H9 (cell line): Measurements from ENCODE around the gene FGFR1OP2. TPM values are rescaled to one million over a fixed set of nuclear protein-coding genes. Genes with fewer than 3 reads are reported as not detected.
A peak's percentile ranks its signal among the peaks of the same experiment; 100 is the strongest.

Source experiments
- DNase-seq: peaks from one replicate; pipeline ENCODE4 v3.0.0-alpha.2; 2017
- H2AFZ ChIP-seq: one replicate; pipeline ENCODE4 v1.6.1; 2013; ENCODE audit warnings: mild to moderate bottlenecking, low read length, control low read depth, moderate library complexity
- H2AK5ac ChIP-seq: 2 replicates; pipeline ENCODE4 v1.6.1; 2013; ENCODE audit warnings: low read length, control low read depth, mixed read lengths; ENCODE audit not compliant: insufficient read length
- H2BK120ac ChIP-seq: one replicate; pipeline ENCODE4 v1.6.1; 2013; ENCODE audit warnings: low read depth, mild to moderate bottlenecking, low read length, control low read depth, inconsistent platforms; ENCODE audit not compliant: poor library complexity, severe bottlenecking
- H2BK12ac ChIP-seq: 2 replicates; pipeline ENCODE4 v1.6.1; 2013; ENCODE audit warnings: low read length, control low read depth, mixed read lengths, low read depth; ENCODE audit not compliant: insufficient read length
- H2BK15ac ChIP-seq: 2 replicates; pipeline ENCODE4 v1.6.1; 2013; ENCODE audit warnings: low read depth, low read length, control low read depth
- H2BK20ac ChIP-seq: one replicate; pipeline ENCODE4 v1.6.1; 2013; ENCODE audit warnings: low read depth, mild to moderate bottlenecking, low read length, control low read depth, inconsistent platforms; ENCODE audit not compliant: poor library complexity, severe bottlenecking
- H2BK5ac ChIP-seq: 2 replicates; pipeline ENCODE4 v1.6.1; 2013; ENCODE audit warnings: low read length, control low read depth, mixed read lengths; ENCODE audit not compliant: insufficient read length
- H3K14ac ChIP-seq: 2 replicates; pipeline ENCODE4 v1.6.1; 2013; ENCODE audit warnings: low read length, control low read depth; ENCODE audit not compliant: insufficient read depth
- H3K18ac ChIP-seq: 2 replicates; pipeline ENCODE4 v1.6.1; 2013; ENCODE audit warnings: low read depth, mild to moderate bottlenecking, mixed read lengths, low read length, control low read depth; ENCODE audit not compliant: insufficient read length
- H3K23ac ChIP-seq: 2 replicates; pipeline ENCODE4 v1.6.1; 2013; ENCODE audit warnings: low read length, control low read depth, mixed read lengths, low read depth; ENCODE audit not compliant: insufficient read length
- H3K23me2 ChIP-seq: 2 replicates; pipeline ENCODE4 v1.6.1; 2013; ENCODE audit warnings: low read depth, mild to moderate bottlenecking, mixed read lengths, low read length, control low read depth; ENCODE audit not compliant: insufficient read length, poor library complexity, severe bottlenecking
- H3K27ac ChIP-seq: 2 replicates; pipeline ENCODE4 v1.5.1; 2013; ENCODE audit warnings: low read length, control low read depth, mixed read lengths, low read depth; ENCODE audit not compliant: insufficient read length
- H3K27me3 ChIP-seq: 2 replicates; pipeline ENCODE4 v1.6.1; 2013; ENCODE audit warnings: low read length, control low read depth, inconsistent platforms; ENCODE audit not compliant: insufficient read depth
- H3K4ac ChIP-seq: 2 replicates; pipeline ENCODE4 v1.6.1; 2013; ENCODE audit warnings: low read depth, mild to moderate bottlenecking, control low read depth, inconsistent platforms, low read length, moderate library complexity
- H3K4me1 ChIP-seq: 2 replicates; pipeline ENCODE4 v1.6.1; 2013; ENCODE audit warnings: low read length, control low read depth, inconsistent platforms; ENCODE audit not compliant: insufficient read depth
- H3K4me2 ChIP-seq: 2 replicates; pipeline ENCODE4 v1.6.1; 2013; ENCODE audit warnings: low read length, control low read depth, mixed read lengths; ENCODE audit not compliant: insufficient read length, insufficient read depth
- H3K56ac ChIP-seq: 2 replicates; pipeline ENCODE4 v1.6.1; 2013; ENCODE audit warnings: low read depth, mild to moderate bottlenecking, mixed read lengths, low read length, control low read depth; ENCODE audit not compliant: insufficient read length
- H3K79me1 ChIP-seq: 2 replicates; pipeline ENCODE4 v1.6.1; 2013; ENCODE audit warnings: low read depth, mild to moderate bottlenecking, moderate library complexity, low read length, control low read depth, inconsistent platforms; ENCODE audit not compliant: insufficient read depth, poor library complexity, severe bottlenecking
- H3K79me2 ChIP-seq: 2 replicates; pipeline ENCODE4 v1.6.1; 2013; ENCODE audit warnings: low read length, control low read depth, inconsistent platforms; ENCODE audit not compliant: insufficient read depth
- H3K9ac ChIP-seq: 2 replicates; pipeline ENCODE4 v1.6.1; 2013; ENCODE audit warnings: low read length, control low read depth, mixed read lengths; ENCODE audit not compliant: insufficient read length; ENCODE audit errors: extremely low read depth
- H3K9me3 ChIP-seq: one replicate; pipeline ENCODE4 v1.6.1; 2013; ENCODE audit warnings: low read depth, low read length, inconsistent platforms; ENCODE audit not compliant: control insufficient read depth
- H3T11ph ChIP-seq: one replicate; pipeline ENCODE4 v1.6.1; 2013; ENCODE audit warnings: mild to moderate bottlenecking, low read length, control low read depth, inconsistent platforms
- H4K20me1 ChIP-seq: one replicate; pipeline ENCODE4 v1.6.1; 2013; ENCODE audit not compliant: control insufficient read depth, insufficient read length, insufficient read depth
- H4K5ac ChIP-seq: 2 replicates; pipeline ENCODE4 v1.6.1; 2013; ENCODE audit warnings: low read depth, mild to moderate bottlenecking, mixed read lengths, low read length, control low read depth; ENCODE audit not compliant: insufficient read length
- H4K8ac ChIP-seq: replicated peaks from 2 replicates; pipeline ENCODE4 v1.6.1; 2013; ENCODE audit warnings: low read length, control low read depth, mixed read lengths, low read depth; ENCODE audit not compliant: insufficient read length
- H4K91ac ChIP-seq: 2 replicates; pipeline ENCODE4 v1.6.1; 2013; ENCODE audit warnings: low read depth, mild to moderate bottlenecking, moderate library complexity, mixed read lengths, low read length, control low read depth; ENCODE audit not compliant: insufficient read length
- H3K27ac Mint-ChIP-seq, 3 experiments: 2 replicates in 2 of 3; 3 replicates in 1 of 3; pipeline ENCODE4 v1.8.0; 2020 to 2021; ENCODE audit warnings: mixed read lengths in 3 of 3, mild to moderate bottlenecking in 1 of 3, moderate library complexity in 1 of 3
- H3K27me3 Mint-ChIP-seq: 2 replicates; pipeline ENCODE4 v1.8.0; 2021; ENCODE audit warnings: low read depth, mild to moderate bottlenecking, moderate library complexity, mixed read lengths
- H3K36me3 Mint-ChIP-seq, 3 experiments: 2 replicates in 2 of 3; 3 replicates in 1 of 3; pipeline ENCODE4 v1.8.0; 2020 to 2021; ENCODE audit warnings: low read depth in 3 of 3, mixed read lengths in 3 of 3; ENCODE audit not compliant: insufficient read depth in 1 of 3
- H3K4me1 Mint-ChIP-seq, 2 experiments: 2 replicates each; pipeline ENCODE4 v1.8.0; 2020; ENCODE audit warnings: mixed read lengths in 2 of 2
- H3K4me3 Mint-ChIP-seq, 2 experiments: 2 replicates in 1 of 2; 3 replicates in 1 of 2; pipeline ENCODE4 v1.8.0; 2020 to 2021; ENCODE audit warnings: mild to moderate bottlenecking in 2 of 2, mixed read lengths in 2 of 2, moderate library complexity in 1 of 2
- H3K9me3 Mint-ChIP-seq, 2 experiments: 2 replicates in 1 of 2; 3 replicates in 1 of 2; pipeline ENCODE4 v1.8.0; 2020; ENCODE audit warnings: mild to moderate bottlenecking in 2 of 2, mixed read lengths in 2 of 2, moderate library complexity in 1 of 2
- WGBS: extraction: QIAGEN DNeasy Blood & Tissue Kit; methylation state at CpG from one replicate; pipeline ENCODE4 v1.1.7; 2013; ENCODE audit warnings: missing lambda C conversion rate, low lambda C conversion rate, mixed read lengths; ENCODE audit not compliant: insufficient read length; ENCODE audit errors: extremely low coverage; 5-methylcytosine and 5-hydroxymethylcytosine counted together
- total RNA-seq: library from RNA; stranded (reverse); gene quantifications from 2 replicates; pipeline ENCODE4 v1.2.1, GENCODE V29; 2021
- TF ChIP-seq, protein P1 (sequence below): fragments of 200-600 bp; sonication (generic); conservative IDR thresholded peaks from 3 replicates; pipeline ENCODE4 v1.8.0; 2021; ENCODE audit warnings: antibody characterized with exemption, mild to moderate bottlenecking

FGFR1OP2 gene
- total RNA-seq, 1 experiment from 2014 or later = 30.0 TPM

GRCh38 chr12:27012239-27012981, 74.1 kb downstream of the FGFR1OP2 start:
- H2BK5ac ChIP-seq = no peak overlapping the region
- H2BK15ac ChIP-seq = no peak overlapping the region
- no peak overlapping the region for H3K4me2 ChIP-seq
- H3K56ac ChIP-seq = no peak overlapping the region
- peaks cover 10% of the 10 kb centered on the region; the same call in 1 of the 2 replicates for H3K79me2 ChIP-seq
- peak overlapping the region in 1 of 2 experiments; percentile 93; a peak in 2 of 5 replicates for H3K4me3 Mint-ChIP-seq
- H4K91ac ChIP-seq = no peak overlapping the region
- H3K79me1 ChIP-seq = peaks cover 4% of the 10 kb centered on the region
- H3K27me3 Mint-ChIP-seq = no peaks in the 10 kb centered on the region
- no peak overlapping the region for H3T11ph ChIP-seq
- TF ChIP-seq, protein P1, sequence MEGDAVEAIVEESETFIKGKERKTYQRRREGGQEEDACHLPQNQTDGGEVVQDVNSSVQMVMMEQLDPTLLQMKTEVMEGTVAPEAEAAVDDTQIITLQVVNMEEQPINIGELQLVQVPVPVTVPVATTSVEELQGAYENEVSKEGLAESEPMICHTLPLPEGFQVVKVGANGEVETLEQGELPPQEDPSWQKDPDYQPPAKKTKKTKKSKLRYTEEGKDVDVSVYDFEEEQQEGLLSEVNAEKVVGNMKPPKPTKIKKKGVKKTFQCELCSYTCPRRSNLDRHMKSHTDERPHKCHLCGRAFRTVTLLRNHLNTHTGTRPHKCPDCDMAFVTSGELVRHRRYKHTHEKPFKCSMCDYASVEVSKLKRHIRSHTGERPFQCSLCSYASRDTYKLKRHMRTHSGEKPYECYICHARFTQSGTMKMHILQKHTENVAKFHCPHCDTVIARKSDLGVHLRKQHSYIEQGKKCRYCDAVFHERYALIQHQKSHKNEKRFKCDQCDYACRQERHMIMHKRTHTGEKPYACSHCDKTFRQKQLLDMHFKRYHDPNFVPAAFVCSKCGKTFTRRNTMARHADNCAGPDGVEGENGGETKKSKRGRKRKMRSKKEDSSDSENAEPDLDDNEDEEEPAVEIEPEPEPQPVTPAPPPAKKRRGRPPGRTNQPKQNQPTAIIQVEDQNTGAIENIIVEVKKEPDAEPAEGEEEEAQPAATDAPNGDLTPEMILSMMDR = no peak
- no peak overlapping the region for H2AFZ ChIP-seq
- no peak overlapping the region for H2AK5ac ChIP-seq
- H3K9me3 ChIP-seq = no peaks in the 10 kb centered on the region
- peaks cover 0 to 5% (median 0%) of the 10 kb centered on the region in 3 experiments; a peak in 1 of 7 replicates for H3K36me3 Mint-ChIP-seq
- no CpG with 5 or more reads among the region's 14 CpGs for WGBS
- no peak overlapping the region for H2BK12ac ChIP-seq
- H3K4me1 Mint-ChIP-seq = peaks cover 37 to 44% of the 10 kb centered on the region in 2 experiments
- H3K23me2 ChIP-seq = no peaks in the 10 kb centered on the region
- no peak overlapping the region for H3K9ac ChIP-seq
- H3K4me1 ChIP-seq = peaks cover 2% of the 10 kb centered on the region; the same call in 1 of the 2 replicates
- no peak overlapping the region for H3K14ac ChIP-seq
- H3K27ac ChIP-seq = no peak overlapping the region
- H3K9me3 Mint-ChIP-seq = no peaks in the 10 kb centered on the region
- no peak overlapping the region for H3K4ac ChIP-seq
- no peak overlapping the region for H3K18ac ChIP-seq
- H2BK120ac ChIP-seq = no peak overlapping the region
- no peak for DNase-seq
- H4K8ac ChIP-seq = no peak overlapping the region
- H3K27ac Mint-ChIP-seq = no peak overlapping the region
- H4K20me1 ChIP-seq = no peaks in the 10 kb centered on the region
- H3K23ac ChIP-seq = no peak overlapping the region
- no peaks in the 10 kb centered on the region for H3K27me3 ChIP-seq
- H2BK20ac ChIP-seq = no peak overlapping the region
- H4K5ac ChIP-seq = no peak overlapping the region
